ENCODE results near the gene RAB6B.
A peak's percentile ranks its signal among the peaks of the same experiment; 100 is the strongest.

The RAB6B gene

GRCh38 chr3:133894353-133895207, 1.1 kb downstream of the RAB6B start:
- no peak for DNase-seq

- DNase-seq, result no peak
Measured at GRCh38 chr3:133893683-133894352, 1.9 kb downstream of the RAB6B start.

GRCh38 chr3:133892541-133893231, 3.0 kb downstream of the RAB6B start:
- DNase-seq, result no peak

GRCh38 chr3:133891662-133892378, 3.9 kb downstream of the RAB6B start:
- no peak for DNase-seq

GRCh38 chr3:133890972-133891644, 4.6 kb downstream of the RAB6B start:
- no peak for DNase-seq

GRCh38 chr3:133890037-133890436, 5.6 kb downstream of the RAB6B start:
- peak; percentile 26 for DNase-seq

- DNase-seq, result no peak
Measured at GRCh38 chr3:133888726-133889340, 6.8 kb downstream of the RAB6B start.

GRCh38 chr3:133887803-133888703, 7.6 kb downstream of the RAB6B start:
- DNase-seq, result no peak

GRCh38 chr3:133887074-133887802, 8.4 kb downstream of the RAB6B start:
- DNase-seq, result no peak

- no peak for DNase-seq
Measured at GRCh38 chr3:133886031-133886722, 9.5 kb downstream of the RAB6B start.

GRCh38 chr3:133884887-133885711, 10.6 kb downstream of the RAB6B start:
- no peak for DNase-seq

- DNase-seq, result no peak
Measured at GRCh38 chr3:133884054-133884886, 11.4 kb downstream of the RAB6B start.

GRCh38 chr3:133883641-133884040, 12.0 kb downstream of the RAB6B start:
- DNase-seq, result no peak

GRCh38 chr3:133882986-133883586, 12.6 kb downstream of the RAB6B start:
- DNase-seq, result no peak

- DNase-seq, result no peak
Measured at GRCh38 chr3:133881939-133882825, 13.5 kb downstream of the RAB6B start.

GRCh38 chr3:133881492-133881891, 14.2 kb downstream of the RAB6B start:
- no peak for DNase-seq

All from SIG-M5 (cell line).